GM21381 (cell line): Measurements from ENCODE around the gene APOBEC3F.

Experiments
- ATAC-seq: cut with Tn5 transposase; IDR thresholded peaks from one replicate; pipeline ENCODE4 v1.9.1; 2021; ENCODE audit warnings: mild to moderate bottlenecking, moderate library complexity; ENCODE audit not compliant: unreplicated experiment

Gene APOBEC3F

GRCh38 chr22:39090426-39091064, 49.9 kb downstream of the APOBEC3F start:
- ATAC-seq = peak; percentile 43

DNA sequence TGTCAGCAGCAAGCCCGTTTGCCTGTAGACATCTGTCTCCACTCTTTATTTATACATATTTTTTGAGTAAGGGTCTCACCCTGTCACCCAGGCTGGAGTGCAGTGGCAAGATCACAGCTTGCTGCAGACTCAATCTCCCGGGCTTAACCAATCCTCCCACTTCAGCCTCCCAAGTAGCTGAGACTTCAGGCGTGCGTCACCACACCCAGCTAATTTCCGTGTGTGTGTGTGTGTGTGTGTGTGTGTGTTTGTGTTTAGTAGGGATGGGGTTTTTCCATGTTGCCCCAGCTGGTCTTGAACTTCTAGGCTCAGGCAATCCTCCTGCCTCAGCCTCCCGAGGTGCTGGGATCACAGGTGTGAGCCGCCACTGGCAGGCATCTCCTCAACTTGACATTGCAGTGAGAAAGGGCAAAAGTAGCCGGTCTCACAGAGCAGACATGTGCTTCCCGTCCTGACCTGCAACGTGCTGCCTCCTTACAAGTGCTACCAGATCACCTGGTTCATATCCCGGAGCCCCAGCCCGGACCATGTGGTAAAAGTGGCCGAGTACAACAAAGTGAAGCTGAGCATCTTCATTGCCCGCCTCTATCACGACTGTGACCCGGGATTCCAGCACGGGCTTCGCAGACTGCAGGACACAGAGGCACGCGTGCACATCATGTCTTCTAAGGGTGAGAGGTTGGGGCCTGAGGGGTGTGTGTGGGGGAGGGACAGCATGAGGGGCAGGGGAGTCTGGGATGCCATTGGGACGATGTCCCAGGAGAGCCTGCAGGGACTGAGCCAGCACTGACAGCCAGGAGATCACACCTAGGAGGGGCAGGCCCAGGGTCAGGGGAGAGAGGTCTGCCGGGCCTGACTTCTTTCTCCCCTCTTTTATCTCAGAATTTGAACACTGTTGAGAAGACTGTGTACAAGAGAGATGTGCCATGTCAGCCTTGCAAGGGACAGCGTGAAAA, 50.7 kb downstream of the APOBEC3F start:
- ATAC-seq = no peak

DNA sequence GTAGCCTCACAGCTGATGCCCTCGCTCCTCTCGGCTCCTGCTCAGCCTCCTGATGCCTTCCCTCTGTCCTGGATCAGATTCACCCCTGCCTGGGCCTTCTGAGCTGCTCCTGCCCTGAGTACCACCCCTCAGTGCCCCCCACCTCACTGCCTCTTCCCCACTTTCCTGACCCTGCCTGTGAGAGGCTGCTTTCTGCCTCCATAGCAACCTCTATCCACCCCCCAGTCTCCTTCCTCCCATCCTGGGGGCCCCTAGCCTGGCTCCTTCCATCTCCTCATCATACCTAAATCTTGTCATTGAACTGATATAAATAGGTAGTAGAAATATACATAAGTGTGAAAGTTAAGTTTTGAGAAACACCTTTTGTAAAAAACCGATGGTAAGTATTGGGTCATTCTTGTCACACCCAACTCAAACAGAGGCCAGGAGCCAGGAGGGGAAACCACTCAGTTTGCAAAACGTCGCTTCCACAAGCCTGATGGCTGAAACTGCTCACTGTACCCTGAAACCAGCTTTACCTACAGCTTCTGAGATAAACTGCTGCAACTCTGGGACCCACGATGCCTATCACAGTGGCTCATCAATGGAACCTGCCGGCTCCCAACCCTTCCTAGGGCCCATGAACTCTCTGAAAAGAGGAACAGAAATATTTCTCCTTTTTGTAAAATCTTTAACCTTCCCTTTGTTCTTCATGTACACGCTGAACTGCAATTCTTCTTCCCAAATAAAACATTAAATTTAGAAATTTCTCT, 51.6 kb downstream of the APOBEC3F start:
- ATAC-seq = no peak

DNA sequence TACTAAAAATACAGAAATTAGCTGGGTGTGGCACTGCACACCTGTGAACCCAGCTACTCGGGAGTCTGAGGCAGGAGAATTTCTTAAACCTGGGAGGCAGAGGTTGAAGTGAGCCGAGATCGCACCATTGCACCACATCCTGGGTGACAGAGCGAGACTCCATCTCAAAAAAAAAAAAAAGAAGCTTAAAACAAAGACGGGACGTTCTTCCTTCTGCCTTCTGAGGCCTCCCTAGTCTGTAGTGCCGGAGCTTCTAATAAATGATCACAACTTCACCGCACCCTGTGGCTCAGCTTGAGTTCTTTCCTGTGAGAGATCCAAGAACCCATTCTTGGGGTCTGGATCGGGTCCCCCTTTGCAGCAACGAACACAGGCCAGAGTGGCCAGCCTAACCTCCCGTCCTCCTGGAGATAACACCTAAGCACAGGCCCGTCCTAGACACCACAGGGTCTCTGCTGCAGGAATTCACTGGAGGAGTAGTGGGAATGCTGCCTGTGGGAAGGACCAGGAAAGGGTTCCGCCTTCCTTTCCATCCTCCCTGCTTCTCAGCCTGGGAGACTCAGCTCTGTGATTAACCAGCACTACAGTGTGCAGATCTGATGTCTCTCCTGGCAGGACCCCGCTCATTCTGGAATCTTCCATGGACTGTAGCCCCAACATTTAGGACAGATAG, 54.2 kb downstream of the APOBEC3F start:
- no peak for ATAC-seq

- ATAC-seq = no peak
Observed at GRCh38 chr22:39095971-39096370, 55.3 kb downstream of the APOBEC3F start.

GRCh38 chr22:39097098-39098020, 56.7 kb downstream of the APOBEC3F start, which contains the start of gene APOBEC3H:
TSS of gene APOBEC3H (plus strand) at chr22:39097244. CDS start at chr22:39100279, 3,035 bp downstream.
- no peak for ATAC-seq

- ATAC-seq = no peak
Observed at GRCh38 chr22:39098026-39098425, 57.4 kb downstream of the APOBEC3F start.

- ATAC-seq = no peak
Observed at GRCh38 chr22:39098576-39098975, 57.9 kb downstream of the APOBEC3F start.

- no peak for ATAC-seq
Observed at GRCh38 chr22:39101226-39101625, 60.6 kb downstream of the APOBEC3F start.

DNA sequence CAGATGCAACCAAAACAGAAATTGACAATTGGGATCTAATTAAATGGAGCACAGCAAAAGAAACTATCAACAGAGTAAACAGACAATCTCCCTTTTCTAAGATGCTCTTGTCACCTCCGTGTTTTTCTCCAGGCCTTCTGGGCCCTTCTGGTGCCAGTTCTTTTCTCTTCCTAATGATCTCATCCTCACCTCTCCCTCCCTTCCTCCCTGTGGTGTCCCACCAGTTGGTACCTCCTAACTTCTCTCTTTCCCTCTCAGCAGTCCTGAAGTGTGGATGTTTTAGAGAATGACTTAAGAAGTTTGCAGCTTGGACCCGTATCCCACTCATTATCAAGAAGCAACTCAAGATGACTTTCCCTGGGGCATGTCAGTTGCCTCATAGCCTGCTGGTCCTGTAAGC, 62.8 kb downstream of the APOBEC3F start:
- ATAC-seq = no peak
